Vein endothelial cell (primary cell): ENCODE results near the gene IGFBPL1. TPM values are rescaled to one million over a fixed set of nuclear protein-coding genes. Genes with fewer than 3 reads are reported as not detected.

ENCODE experiments used
- total RNA-seq: library from RNA; depleted of rRNA; stranded (reverse); fragments of >200 nt; gene quantifications from 2 replicates; pipeline ENCODE4 v1.2.3, GENCODE V29; 2012

The IGFBPL1 gene, protein sequence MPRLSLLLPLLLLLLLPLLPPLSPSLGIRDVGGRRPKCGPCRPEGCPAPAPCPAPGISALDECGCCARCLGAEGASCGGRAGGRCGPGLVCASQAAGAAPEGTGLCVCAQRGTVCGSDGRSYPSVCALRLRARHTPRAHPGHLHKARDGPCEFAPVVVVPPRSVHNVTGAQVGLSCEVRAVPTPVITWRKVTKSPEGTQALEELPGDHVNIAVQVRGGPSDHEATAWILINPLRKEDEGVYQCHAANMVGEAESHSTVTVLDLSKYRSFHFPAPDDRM
- 0.48 TPM in 1 of 2 replicates, not detected in the other for total RNA-seq

DNA sequence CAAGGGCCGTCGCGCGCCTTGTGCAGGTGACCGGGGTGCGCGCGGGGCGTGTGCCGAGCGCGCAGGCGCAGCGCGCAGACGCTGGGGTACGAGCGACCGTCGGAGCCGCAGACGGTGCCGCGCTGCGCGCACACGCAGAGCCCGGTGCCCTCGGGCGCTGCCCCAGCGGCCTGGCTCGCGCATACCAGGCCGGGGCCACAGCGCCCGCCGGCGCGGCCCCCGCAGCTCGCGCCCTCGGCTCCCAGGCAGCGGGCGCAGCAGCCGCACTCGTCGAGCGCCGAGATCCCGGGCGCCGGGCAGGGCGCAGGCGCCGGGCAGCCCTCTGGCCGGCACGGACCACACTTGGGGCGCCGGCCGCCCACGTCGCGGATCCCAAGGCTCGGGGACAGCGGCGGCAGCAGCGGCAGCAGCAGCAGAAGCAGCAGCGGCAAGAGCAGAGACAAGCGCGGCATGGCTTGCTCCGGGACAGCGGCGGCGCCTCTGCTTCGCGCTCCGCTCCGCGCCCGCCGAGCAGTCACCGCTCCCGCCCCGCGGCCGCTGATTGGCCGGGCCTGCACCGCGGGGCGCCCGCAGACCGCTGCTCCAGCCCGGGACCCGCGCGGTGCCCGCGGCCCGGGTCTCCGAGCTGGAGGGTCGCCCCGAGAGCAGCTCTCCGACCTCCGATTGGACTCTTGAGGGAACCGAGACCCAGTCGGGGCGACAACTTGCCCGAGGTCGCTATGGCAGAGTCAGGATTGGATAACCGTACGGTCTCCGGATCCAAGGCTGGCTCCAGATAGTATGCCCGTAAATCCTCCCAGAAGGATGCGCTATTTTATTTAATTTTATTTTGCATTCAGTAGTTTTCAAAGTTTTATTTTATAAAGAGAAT, at the start of gene IGFBPL1:
IGFBPL1 (minus strand) TSS at position 482 of the 871 bp plus-strand sequence; CDS start at position 452, 30 bp downstream.

DNA sequence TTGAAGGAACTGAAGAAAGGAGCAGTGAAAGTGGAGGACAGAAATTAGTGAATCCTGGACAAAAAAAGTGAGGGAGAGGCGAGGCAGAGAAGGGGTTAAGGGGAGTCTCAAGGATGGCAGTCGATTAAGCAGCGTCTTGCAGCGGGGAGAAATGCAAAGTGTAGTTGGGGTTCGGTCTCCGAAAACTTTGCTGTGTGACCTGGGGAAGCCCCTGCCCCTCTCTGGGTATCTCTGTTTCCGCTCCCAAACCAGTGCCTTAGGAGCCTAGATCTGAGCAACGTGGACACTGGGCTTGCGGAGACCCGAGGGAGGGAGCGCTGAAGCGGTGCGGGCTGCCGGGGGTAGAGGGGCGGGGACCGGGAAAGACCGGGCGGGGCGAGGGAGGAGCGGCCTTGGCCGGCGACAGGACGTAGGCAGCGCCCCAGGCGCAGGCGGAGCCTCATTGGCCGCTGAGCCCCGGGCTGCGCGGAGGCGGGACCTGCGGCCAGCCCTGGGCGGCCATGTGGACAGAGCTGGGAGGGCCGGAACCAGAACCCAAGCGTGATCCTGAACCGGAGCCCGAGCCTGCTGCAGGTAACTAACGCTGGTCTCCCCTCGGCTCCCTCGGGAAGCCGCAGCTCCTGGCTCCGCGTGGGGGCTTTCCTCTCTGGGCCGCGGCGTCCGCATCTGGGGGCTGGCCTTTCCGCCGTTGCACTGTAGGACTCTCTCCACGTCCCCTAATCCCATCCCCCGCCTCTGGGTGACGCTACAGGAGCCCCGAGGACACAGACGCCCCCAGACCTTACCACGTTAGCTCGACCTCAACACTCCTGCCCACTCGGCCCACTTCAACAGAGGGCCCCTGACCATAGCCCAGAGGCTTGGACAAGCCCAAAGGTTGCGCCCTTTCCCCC, 31.8 kb downstream of the IGFBPL1 start, which contains the start of gene ALDH1B1:
ALDH1B1 (plus strand) TSS at position 468 of the 893 bp plus-strand sequence. CDS start 3,047 bp downstream, outside the sequence.

Other genes starting within 250 kb of the IGFBPL1 start
- 25.2 and 25.8 TPM in 2 replicates for gene ALDH1B1, start 31.8 kb downstream of the IGFBPL1 start, total RNA-seq
- under 0.01 TPM in 1 of 2 replicates, not detected in the other for gene ANKRD18A, start 196.1 kb upstream of the IGFBPL1 start, total RNA-seq